ENCODE measurements around the gene RFTN1. TPM values are rescaled to one million over a fixed set of nuclear protein-coding genes. Genes with fewer than 3 reads are reported as not detected.

Gene RFTN1
- total and polyA plus RNA-seq, 2 donors (not counting 1 experiment from before 2014, with no cell fraction given), result 35.1 to 35.5 TPM

DNA sequence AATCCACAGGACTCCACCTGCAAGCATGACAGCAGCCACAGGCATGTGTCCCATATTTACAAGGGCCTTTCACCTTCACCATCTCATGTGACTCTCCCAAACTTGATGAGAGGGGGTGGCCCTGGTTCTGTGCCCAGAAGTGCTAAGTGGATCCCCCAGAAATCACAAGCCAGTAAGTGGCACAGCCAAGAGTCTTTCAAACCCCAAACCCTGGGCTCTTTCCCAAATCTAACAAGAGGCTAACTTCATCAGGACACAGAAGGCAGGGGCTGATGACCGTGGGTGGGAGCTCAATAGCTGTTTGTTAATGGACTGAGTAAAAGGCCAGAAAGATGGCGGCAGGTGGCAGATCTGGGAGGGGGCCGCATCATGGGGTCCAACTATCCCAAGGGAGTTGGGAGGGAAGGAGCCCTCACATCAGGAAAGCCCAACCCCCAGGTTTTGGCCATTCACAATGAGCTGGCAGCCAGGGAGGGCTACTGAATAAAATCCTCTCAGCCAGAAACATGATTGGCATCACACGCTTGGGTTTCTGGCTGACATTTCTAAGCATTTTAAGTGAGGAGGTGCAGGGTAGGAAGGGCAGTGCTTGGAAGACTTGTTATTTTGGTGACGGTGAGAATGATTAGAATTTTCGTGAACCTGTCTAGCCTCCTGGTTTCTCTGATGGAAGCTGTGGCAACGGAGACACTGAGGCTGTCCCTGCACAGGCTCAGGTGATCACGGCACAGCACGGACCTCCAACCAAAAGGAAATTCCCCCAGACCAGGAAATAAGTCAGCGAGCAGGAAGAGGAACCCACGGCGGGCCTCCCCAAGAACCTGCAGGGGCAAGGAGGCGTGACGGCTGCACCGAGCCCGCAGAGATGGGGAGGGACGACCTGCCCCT, 139.2 kb downstream of the RFTN1 start:
- Histone ChIP-seq H4K20me1 (ENCODE audit: control insufficient read depth, extremely low read depth, insufficient read depth, low read length) (no peaks in the 10 kb centered on the region), H3K9ac (ENCODE audit: insufficient read depth, low read length) (no peak overlapping the region), H3K79me2 (ENCODE audit: control insufficient read depth, insufficient read depth, low read length) (no peaks in the 10 kb centered on the region), H3K36me3 (ENCODE audit: control insufficient read depth, insufficient read depth, low read length) (peaks cover 6% of the 10 kb centered on the region), H3K9me3 (ENCODE audit: control insufficient read depth, insufficient read depth, low read depth, low read length) (peaks cover 2% of the 10 kb centered on the region), H3K4me2 (ENCODE audit: extremely low read depth, insufficient read depth, low read length) (no peak overlapping the region), H3K4me1 (ENCODE audit: control insufficient read depth, extremely low read depth, insufficient read depth, low read length) (peaks cover 14% of the 10 kb centered on the region), H3K27ac (ENCODE audit: insufficient read depth, low read length) (no peak overlapping the region), H2AFZ (ENCODE audit: low read length) (no peak overlapping the region), H3K27me3 (ENCODE audit: control insufficient read depth, insufficient read depth, low read length) (no peaks in the 10 kb centered on the region), H3K4me3 (replicated peaks in 1 of 4; ENCODE audit: control extremely low read depth in 1 of 4, insufficient read depth in 1 of 4, low read depth in 3 of 4, low read length in 4 of 4) (no peak overlapping the region)
- TF ChIP-seq, protein P1, sequence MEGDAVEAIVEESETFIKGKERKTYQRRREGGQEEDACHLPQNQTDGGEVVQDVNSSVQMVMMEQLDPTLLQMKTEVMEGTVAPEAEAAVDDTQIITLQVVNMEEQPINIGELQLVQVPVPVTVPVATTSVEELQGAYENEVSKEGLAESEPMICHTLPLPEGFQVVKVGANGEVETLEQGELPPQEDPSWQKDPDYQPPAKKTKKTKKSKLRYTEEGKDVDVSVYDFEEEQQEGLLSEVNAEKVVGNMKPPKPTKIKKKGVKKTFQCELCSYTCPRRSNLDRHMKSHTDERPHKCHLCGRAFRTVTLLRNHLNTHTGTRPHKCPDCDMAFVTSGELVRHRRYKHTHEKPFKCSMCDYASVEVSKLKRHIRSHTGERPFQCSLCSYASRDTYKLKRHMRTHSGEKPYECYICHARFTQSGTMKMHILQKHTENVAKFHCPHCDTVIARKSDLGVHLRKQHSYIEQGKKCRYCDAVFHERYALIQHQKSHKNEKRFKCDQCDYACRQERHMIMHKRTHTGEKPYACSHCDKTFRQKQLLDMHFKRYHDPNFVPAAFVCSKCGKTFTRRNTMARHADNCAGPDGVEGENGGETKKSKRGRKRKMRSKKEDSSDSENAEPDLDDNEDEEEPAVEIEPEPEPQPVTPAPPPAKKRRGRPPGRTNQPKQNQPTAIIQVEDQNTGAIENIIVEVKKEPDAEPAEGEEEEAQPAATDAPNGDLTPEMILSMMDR (conservative IDR thresholded peaks at IDR 0.05 in 1 of 2, IDR thresholded peaks at IDR 0.05 in 1 of 2; ENCODE audit: low read depth in 1 of 2, low read length in 2 of 2), result no peak
- no peak for TF ChIP-seq EZH2 (IDR thresholded peaks at IDR 0.05; ENCODE audit: low read length, missing control alignments)
- DNase-seq (ENCODE audit: low read depth in 2 of 2), result no peak

DNA sequence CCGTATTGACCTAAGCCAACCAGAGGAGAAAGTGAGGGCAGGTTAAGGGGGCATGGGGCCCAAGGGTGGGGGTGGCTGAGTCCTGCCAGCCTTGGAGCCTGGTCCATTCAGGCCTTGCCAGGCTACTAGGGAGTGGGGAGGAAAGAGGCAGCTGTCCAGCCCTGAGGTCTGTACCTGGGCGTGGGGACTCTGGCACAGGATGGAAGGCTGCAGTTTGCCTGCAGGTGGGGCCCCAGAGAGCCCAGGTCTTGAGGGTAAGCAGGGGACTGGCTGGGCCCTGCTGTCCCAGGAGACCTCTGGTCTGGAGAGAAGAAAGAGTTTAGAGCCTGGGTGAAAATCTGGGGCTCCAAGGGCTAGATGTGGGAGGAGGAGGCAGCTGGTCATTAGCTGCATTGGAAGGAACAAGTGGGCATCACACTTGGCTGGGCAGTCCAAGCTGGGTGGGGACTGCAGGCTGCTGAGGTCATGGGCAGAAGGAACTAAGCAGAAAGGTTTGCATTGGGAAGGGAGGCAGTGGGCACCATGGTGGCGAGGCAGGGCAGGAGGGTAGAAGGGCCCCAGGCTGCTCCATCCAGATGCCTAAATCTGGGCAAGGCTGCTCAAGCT, 140.1 kb downstream of the RFTN1 start:
- TF ChIP-seq EZH2 (IDR thresholded peaks at IDR 0.05; ENCODE audit: low read length, missing control alignments), result no peak
- TF ChIP-seq, protein P1 (conservative IDR thresholded peaks at IDR 0.05 in 1 of 2, IDR thresholded peaks at IDR 0.05 in 1 of 2; ENCODE audit: low read depth in 1 of 2, low read length in 2 of 2), result no peak
- Histone ChIP-seq H3K27ac (ENCODE audit: insufficient read depth, low read length) (no peak overlapping the region), H3K4me1 (ENCODE audit: control insufficient read depth, extremely low read depth, insufficient read depth, low read length) (peaks cover 14% of the 10 kb centered on the region)

More for the DNA sequence above, 140.1 kb downstream of the RFTN1 start:
- H3K27me3 ChIP-seq (ENCODE audit: control insufficient read depth, insufficient read depth, low read length), result no peaks in the 10 kb centered on the region
- H2AFZ ChIP-seq (ENCODE audit: low read length), result no peak overlapping the region
- no peak for DNase-seq (ENCODE audit: low read depth in 2 of 2)
- H3K9ac ChIP-seq (ENCODE audit: insufficient read depth, low read length), result no peak overlapping the region
- H3K36me3 ChIP-seq (ENCODE audit: control insufficient read depth, insufficient read depth, low read length), result peaks cover 6% of the 10 kb centered on the region
- H4K20me1 ChIP-seq (ENCODE audit: control insufficient read depth, extremely low read depth, insufficient read depth, low read length), result no peaks in the 10 kb centered on the region
- H3K4me2 ChIP-seq (ENCODE audit: extremely low read depth, insufficient read depth, low read length), result no peak overlapping the region
- H3K79me2 ChIP-seq (ENCODE audit: control insufficient read depth, insufficient read depth, low read length), result no peaks in the 10 kb centered on the region
- H3K9me3 ChIP-seq (ENCODE audit: control insufficient read depth, insufficient read depth, low read depth, low read length), result peaks cover under 1% of the 10 kb centered on the region
- H3K4me3 ChIP-seq (replicated peaks in 1 of 4; ENCODE audit: control extremely low read depth in 1 of 4, insufficient read depth in 1 of 4, low read depth in 3 of 4, low read length in 4 of 4), result no peak overlapping the region
